ENCODE data around the gene FRG2. TPM values are rescaled to one million over a fixed set of nuclear protein-coding genes. Genes with fewer than 3 reads are reported as not detected.
"Not testable (repeated sequence)": the region's sequence is repeated elsewhere in the genome, so short reads cannot be mapped to it uniquely, and the experiment has no call there.

Gene FRG2
- not detected in 2 replicates for total RNA-seq

DNA sequence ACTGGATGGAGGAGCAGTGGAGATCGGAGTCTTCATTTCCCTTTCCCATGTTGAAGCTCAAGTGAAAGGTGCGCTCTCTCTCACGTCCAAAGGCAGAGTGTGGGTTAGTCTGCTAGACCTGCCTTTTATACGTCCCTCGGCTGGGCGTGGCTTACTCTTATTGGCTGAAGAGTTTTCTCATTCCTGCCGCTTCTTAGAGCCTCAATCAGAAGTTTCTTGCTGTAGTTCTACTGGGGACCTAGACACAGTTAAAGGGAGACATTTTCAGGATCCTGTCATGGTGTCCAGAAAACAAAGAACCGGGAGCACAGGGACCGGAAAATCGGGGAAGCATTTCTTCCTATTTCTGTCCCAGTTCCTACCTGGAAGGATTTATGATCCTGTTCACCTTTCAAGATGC, at the start of gene FRG2:
Gene FRG2 (minus strand): TSS at position 101 of the 400 bp plus-strand sequence. CDS start 52 bp downstream, at position 49.
- DNase-seq (ENCODE audit: low read depth), result not testable (repeated sequence)

DNA sequence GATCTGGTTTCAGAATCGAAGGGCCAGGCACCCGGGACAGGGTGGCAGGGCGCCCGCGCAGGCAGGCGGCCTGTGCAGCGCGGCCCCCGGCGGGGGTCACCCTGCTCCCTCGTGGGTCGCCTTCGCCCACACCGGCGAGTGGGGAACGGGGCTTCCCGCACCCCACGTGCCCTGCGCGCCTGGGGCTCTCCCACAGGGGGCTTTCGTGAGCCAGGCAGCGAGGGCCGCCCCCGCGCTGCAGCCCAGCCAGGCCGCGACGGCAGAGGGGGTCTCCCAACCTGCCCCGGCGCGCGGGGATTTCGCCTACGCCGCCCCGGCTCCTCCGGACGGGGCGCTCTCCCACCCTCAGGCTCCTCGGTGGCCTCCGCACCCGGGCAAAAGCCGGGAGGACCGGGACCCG, 41.3 kb upstream of the FRG2 start:
- not testable (repeated sequence) for DNase-seq (ENCODE audit: low read depth)

DNA sequence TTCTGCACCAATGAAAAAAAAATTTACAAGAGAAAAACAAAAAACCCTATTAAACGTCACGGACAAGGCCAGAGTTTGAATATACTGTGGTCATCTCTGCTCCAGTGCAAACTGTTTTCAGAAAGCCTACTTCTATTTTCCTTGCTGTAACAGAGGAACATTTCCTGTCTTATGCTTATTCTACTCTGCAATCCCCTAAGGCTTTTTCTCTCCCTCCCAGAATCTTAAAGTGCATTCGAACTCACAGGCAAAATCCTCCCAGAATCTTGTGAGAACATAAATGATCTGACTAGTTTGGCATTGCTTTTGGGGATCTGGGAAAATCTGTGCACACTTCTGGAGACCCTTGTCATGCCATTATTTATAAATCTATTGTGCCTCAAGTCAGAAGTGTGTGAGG, 37.7 kb upstream of the FRG2 start:
- DNase-seq (ENCODE audit: low read depth), result not testable (repeated sequence)

DNA sequence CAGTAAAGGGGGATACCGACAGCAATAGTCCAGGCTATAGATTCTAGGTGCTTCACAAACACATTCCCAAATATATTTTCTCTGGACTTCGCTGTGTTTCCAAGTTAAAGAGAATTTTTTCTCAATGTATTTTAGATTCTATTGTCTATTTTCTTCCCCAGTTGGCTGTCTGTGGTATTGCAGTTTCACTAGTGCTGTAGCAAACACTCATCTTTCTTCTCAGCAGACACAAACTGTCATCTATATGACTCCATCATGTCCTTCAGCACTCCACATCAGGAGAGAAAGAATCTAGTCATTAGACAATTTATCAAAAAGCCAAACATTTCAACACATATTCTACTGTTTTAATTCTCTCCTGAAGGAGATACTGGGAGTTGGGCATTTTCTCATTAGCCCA, 37.3 kb upstream of the FRG2 start, which contains the start of gene DBET:
Gene DBET (plus strand): TSS at position 161 of the 400 bp plus-strand sequence.
- DNase-seq (ENCODE audit: low read depth), result not testable (repeated sequence)

DNA sequence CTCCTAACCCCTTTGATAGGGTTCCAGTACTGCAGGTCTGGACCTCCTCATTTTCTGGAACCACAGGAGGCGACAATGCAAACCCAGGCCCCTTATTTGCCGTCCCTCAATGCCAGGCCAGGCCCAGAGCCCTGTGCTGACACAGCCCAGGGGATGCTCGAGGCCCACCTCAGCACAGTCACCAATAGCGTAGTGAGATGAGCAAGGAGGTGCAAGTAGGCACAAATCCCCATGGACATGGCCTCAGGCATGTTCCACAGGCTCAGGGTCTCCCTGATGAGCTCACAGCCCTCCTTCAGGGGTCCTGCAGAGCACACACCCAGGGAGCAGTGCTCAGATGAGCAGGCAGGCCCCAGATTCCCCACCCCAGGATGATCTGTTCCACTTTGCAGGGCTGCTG, 31.9 kb upstream of the FRG2 start:
- not testable (repeated sequence) for DNase-seq (ENCODE audit: low read depth)

DNA sequence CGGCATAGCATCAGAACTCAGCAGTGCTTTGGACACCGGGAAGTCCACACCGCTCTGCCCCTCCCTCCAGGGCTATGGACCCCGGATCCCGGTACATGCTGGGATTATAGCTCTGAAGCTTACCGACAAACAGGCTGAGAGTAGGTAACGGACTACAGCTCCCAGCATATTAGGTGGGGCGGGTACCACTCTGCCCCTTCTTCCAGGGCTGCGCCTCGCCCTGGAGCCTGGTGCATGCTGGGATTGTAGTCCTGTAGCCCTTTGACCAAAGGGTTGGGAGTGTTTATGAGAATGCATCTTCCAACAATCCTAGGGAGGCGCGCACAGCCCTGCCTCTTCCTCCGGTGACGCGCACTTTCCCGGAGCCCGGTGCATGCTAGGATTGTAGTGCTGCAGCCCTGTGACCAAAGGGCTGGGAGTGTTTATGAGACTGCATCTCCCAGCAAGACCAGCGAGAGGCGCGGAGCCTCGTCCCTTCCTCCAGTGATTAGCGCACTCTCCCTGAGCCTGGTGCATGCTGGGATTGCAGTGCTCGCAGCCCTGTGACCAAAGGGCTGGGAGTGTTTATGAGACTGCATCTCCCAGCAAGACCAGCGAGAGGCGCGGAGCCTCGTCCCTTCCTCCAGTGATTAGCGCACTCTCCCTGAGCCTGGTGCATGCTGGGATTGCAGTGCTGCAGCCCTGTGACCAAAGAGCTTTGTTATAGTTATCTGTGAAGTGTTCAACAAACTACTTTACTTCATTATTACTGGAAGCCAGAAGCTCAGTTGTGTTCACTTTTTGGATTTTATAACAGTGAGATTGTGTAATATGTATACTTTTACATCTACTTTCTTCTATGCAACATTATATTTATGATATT, 22.6 kb upstream of the FRG2 start:
- not testable (repeated sequence) for DNase-seq (ENCODE audit: low read depth)

DNA sequence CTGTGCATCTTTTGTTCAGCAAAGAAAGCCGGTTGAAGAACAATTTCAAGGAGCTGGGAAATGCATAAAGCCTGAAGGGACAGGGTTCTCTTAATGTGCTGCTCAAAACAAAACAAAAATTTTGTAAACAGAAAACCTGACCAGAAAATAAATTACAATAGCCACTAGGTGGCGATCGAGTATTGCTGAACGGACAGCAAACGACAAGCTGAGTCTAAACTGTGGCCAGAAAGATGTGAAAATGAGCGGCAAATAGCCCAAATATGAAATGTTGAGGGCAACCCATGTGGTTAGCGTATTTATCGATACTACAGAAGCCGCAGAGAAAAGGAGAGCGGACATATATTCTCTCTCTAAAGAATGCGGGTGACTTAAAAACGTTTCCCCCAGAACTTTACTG, 20.6 kb upstream of the FRG2 start:
- not testable (repeated sequence) for DNase-seq (ENCODE audit: low read depth)

DNA sequence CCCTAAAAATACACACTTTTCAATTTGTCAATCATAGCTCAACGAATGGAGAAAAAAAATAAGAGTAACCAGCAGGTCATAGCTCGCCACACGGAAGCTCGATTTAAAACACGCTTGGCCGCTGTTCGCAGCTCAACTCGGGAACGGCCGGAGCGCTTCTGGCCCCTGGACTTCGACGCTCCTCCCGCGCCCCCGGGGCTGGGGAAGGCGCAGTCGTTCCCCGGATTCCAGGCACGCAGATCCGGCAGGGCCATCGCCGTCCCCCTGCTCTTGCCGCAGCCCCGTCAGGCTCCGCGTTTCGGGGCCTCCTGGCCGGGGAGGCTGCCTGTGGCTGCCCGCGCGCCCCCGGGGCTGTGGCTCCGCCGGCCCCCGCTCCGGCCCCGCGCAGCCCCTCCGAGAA, 13.8 kb upstream of the FRG2 start:
- DNase-seq (ENCODE audit: low read depth), result not testable (repeated sequence)

DNA sequence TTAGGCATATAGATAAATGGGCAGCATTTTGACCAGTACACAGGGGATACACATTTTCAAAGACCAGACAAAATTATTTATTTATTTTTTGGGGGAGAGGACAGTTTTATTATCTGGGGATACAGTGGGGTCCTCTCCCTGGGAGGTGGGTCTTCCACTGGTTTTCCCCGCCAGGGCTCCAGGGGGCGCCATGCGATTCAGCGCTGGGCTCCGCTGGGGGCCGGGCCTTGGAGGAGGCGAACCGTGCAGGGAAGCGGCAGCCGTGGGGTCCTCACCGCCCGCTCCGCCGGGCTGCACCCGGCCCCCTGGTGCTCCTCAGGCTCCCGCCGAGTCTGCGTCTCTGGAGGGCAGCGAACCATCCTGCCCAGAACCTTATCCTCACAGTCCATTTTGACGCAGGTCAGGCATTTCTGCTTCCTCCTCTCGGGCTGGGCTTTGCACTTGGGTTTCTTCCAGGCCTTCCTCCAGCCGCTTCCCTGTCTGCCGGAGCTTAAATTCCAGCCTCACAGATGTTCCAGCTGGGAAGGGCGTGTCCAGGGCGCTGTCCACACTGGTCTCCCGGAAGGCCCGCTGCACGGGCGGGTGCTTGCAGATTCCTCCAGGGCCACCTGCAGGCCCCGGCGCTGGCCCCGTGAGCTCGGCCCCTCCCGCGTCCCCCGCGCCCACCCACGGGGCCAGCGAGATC, 10.8 kb upstream of the FRG2 start:
- DNase-seq (ENCODE audit: low read depth), result not testable (repeated sequence)

DNA sequence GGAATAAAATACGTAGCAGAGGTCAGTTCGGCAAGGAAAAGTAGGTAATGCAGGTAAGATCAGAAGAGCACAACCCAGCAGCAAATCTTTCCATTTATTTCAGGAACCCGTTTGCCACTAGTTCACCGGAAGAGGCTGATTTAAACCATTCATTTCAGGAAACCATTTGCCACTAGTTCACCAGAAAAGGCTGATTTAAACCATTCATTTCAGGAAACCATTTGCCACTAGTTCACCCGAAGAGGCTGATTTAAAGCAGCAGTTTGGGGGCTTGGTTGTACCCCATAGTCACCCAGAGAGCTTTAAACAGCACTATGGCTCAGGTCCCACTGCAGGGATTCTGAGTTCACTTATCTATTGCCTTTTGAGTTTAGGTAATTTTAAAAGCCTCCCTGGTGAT, 4.2 kb upstream of the FRG2 start:
- not testable (repeated sequence) for DNase-seq (ENCODE audit: low read depth)

DNA sequence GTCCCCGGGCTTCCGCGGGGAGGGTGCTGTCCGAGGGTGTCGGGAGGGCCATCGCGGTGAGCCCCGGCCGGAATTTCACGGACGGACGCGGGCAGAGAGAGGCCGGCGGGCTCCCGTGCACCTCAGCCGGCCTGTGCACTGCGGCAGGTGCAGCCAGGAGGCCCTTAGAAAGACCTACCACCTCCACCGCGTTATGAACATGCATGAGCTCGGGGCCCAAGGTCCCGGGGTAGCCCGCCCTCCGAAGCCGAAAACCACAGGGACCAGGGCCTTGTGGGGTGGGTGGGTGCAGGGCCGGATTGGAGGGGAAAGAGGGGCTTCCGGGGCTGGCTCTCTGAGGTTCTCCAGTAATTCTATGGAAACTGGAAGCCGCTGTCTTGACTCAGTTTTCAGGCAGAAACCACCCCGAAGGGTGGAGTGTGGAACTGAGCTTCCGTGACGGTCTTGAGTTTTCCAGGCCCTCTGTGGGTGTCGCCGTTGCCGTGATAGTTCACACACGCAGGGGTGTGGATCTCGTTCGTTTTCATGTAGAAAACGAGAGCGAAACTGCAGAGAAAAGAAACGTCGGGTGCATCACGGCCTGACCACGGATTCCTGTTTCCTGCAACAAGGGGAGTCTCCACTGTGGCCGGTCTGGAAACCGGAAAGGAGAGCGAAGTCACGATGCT, 4.3 kb downstream of the FRG2 start:
- DNase-seq (ENCODE audit: low read depth), result not testable (repeated sequence)

DNA sequence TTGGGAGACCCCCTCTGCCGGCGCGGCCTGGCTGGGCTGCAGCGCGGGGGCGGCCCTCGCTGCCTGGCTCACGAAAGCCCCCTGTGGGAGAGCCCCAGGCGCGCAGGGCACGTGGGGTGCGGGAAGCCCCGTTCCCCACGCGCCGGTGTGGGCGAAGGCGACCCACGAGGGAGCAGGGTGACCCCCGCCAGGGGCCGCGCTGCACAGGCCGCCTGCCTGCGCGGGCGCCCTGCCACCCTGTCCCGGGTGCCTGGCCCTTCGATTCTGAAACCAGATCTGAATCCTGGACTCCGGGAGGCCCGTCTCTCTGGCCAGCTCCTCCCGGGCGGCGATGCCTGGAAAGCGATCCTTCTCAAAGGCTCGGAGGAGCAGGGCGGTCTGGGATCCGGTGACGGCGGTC, 5.1 kb downstream of the FRG2 start:
- not testable (repeated sequence) for DNase-seq (ENCODE audit: low read depth)

DNA sequence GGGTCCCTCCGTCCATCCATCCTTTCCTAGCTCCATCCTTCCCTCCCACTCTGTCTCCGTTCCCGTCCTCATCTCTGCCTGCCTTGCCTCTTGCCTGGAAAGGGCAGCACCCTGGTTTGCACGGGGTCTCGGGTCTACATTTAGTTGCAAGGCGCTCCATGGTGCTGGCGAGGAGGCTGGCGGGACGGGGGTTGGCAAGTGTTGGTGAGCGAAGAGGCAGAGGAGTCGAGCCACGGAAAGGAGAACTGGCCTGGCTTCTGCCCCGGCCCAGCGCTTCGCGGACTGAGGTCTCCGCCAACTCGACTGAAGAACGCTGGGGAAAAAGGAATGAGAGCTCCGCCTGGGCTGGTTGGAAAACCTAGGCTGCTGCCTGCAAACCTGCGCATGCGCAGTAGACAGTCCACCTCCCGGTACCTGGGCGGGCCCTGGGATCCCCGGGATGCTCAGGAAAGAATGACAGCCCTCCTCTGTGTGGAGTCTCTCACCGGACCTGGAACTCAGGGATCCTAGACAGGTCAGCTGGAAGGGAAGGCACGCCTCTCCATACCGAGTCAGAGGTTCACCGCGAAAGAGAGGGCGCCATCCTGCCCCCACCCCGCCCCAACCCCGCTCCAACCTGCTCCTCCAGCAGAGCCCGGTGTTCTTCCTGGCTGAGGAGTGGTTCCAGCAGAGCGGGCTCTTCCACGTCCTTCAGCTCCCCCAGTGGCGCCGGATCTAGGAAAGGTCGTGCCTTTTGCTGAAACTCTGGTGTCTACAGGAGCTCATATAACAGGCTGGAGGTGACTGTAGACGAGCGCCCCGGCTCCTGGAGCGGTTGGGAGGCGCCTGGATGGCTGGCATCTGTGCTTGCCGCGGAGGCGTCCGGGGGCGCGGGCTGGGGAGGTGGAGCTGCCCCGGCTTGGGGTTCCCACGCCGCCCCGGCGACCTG, 6.0 kb downstream of the FRG2 start:
- peak; percentile 30 for DNase-seq (ENCODE audit: low read depth)

DNA sequence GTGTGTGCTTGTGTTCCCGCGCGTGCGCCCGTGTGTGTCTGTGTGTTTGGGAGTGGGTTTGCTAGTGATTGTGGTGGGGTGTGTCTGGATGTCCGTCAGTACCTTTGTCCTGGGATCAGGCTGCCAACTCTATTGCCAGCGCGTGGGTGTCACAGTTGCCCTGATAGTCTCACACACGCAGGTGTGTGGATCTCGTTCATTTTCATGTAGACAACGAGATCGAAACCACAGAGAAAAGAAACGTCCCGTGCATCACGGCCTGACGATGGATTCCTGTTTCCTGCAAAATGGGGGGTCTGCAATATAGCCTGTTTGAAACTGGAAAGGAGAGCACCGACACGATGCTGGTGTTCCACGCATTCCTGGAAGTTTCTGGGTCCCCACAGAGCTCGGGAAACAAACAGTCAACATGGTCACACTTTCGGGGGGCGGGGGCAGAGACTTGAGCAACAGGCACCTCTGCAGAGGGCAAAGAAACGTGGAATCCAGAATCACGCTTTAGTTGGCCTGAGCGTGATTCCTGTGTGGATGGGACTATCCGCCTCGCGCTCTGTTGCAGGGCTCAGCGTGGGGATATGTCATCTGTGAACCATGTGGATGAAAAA, 7.1 kb downstream of the FRG2 start:
- not testable (repeated sequence) for DNase-seq (ENCODE audit: low read depth)

DNA sequence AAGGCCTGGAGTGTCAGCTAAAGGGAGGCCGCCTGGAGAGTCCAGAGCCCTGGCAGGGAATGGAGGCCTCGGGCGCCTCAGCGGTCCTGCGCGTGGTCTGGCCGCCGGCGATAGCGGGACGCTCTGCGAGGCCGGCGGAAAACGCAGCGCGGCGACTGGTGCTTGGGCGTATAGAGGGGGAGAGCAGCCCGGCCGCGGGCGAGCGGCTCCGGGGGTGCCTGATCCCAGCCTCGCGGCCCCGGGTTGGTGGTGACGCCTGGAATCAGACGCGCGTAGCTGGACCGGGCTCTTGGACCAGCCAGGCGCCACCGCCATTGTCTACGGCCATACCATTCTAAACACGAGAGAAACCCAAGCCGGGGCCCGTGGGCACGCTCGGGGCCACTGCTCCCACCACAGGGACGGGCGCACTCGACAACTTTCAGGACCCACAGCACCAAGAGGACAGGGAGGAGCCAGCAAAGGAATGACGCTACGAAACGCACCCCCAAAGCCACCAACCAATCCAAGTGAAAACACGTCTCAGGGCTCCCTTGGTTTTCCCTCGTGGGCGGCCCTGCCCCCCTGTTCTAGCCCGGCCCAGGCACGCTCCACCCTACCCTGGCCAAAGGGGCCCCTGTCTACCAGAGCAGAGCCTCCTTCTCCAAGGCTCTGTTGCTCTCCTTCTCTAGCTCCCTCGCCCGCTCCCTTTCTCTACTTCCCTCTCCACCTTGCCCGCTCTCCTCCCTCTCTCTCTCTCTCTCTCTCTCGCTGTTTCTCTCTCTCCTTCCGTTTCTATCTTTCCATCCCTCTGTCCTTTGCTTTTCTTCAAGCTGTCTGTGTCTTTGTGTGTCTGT, 7.8 kb downstream of the FRG2 start:
- DNase-seq (ENCODE audit: low read depth), result no peak

DNA sequence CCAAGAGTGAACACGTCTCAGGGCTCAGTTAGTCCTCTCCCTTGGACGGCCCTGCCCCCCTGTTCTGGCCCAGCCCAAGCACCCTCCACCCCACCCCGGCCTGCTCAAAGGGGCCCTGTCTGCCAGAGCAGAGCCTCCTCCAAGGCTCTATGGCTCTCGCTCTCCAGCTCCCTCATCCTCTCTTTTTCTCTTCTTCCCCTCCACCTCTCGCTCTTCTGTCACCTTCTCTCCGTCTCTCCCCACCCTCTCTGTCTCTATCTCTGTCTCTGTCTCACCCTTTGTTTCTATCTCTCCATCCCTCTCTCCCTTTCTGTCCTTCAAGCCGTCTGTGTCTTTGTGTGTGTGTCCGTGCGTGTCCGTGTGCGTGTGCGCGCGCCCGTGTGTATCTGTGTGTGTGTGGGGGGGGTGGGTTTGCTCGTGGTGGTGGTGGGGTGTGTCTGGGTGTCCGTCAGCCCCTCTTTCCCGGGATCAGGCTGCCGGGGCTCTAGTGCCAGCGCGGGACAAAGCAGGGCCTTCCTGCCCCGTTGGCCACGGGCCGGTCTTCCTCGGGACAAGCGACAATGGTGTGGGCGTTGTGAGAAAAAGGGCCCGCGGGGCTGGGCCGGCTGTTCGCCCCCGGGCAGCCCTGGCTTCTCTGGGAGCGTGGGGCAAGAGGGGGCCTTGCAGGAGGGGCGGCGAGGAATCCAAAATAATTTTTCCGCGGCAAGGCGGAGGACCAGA, 8.7 kb downstream of the FRG2 start:
- DNase-seq (ENCODE audit: low read depth), result no peak

DNA sequence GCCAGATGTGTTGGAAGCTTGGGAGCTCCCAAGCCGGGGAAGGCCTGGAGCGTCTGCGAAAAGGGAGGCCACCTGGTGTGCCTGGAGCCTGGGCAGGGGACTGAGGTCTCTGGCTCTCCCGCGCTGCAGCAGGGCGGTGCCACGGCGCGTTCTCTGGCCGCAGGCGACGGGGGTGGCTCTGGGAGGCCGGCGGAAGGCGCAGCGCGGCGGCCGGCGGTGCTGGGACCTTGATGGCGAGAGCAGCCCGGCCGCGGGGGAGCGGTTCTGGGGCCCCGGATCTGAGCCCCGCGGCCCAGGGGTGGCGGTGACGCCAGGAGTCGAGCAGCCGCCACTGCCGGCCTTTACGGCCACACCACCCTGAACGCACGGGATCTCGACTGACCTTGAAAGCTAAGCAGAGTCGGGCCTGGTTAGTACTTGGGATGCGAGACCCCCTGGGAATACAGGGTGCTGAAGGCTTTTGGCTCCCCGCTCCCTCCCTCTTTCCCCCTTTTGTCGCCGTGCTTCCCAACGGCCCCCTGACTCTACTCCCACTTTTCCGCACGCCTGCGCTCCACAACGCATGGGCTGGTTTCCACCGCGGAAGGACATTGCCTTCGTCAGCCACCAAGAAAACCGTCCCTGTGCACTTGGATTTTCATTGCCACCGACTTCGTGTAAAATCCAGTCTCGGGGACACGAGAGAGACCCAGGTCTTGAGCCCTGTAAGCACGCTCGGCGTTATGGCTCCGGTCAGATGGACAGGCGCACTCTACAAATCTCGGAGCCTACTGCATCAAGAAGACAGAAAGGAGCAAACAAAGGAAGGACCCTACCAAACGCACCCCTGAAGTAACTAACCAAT, 9.5 kb downstream of the FRG2 start:
- DNase-seq (ENCODE audit: low read depth), result no peak
